CD4-positive, alpha-beta T cell treated with Interleukin-4 for 4 hours (primary cell): ENCODE measurements around the gene SREBF1.
"Not testable (repeated sequence)": the region's sequence is repeated elsewhere in the genome, so short reads cannot be mapped to it uniquely, and the experiment has no call there.

ENCODE experiments used
- DNase-seq: peaks from one replicate; pipeline ENCODE4 v3.0.0-alpha.2; 2020

SREBF1 gene

GRCh38 chr17:17809531-17810083 is 27.2 kb downstream of the SREBF1 start:
- no peak for DNase-seq

GRCh38 chr17:17808706-17809432 is 27.9 kb downstream of the SREBF1 start:
- DNase-seq, result no peak

DNA sequence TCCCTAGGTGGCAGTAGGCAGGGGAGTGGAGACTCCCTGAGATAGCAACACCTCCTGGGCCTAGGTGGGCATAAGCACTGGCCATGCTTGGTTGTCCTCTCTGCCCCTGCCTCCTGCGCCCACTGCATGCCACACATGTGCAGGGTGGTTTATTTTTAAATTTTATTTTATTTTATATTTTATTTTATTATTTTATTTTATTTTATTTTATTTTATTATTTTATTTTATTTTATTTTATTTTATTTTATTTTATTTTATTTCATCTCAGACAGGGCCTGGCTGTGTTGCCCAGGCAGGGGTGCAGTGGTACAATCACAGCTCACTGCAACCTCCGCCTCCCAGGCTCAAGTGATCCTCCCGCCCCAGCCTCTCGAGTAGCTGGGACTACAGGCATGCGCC is 28.6 kb downstream of the SREBF1 start:
- not testable (repeated sequence) for DNase-seq

GRCh38 chr17:17807440-17807839 is 29.3 kb downstream of the SREBF1 start:
- no peak for DNase-seq

DNA sequence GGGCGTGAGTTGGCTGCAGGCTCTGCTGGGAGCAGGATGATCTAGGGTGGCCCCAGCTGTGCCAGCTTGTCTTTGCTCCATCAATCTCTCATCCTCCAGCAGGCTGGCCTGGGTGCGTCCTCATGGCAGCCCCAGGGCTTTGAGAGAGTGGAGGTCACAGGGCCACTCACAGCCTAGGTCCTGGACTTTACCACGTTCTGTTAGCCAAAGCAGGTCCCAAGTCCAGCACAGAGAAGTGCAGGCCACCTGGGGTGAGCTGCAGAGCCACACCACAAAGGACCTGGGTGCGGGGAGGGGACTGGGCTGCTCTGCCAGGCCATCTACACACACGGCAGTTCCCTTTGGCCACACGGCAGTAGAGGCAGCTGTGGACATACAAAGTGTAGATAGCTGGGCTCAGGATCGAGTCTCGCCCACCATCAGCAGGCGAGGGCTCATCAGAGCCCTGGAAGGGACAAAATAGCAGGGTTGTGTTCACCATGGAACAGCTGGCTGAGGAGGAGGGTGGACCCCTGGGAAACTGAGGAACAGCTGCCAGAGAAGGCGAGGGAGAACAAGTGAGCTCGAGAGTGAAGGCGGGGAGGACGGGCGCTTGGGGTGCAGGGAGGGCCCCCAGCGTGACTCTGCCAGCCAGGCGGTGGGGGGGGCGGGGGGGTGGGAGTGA is 30.0 kb downstream of the SREBF1 start:
- no peak for DNase-seq

DNA sequence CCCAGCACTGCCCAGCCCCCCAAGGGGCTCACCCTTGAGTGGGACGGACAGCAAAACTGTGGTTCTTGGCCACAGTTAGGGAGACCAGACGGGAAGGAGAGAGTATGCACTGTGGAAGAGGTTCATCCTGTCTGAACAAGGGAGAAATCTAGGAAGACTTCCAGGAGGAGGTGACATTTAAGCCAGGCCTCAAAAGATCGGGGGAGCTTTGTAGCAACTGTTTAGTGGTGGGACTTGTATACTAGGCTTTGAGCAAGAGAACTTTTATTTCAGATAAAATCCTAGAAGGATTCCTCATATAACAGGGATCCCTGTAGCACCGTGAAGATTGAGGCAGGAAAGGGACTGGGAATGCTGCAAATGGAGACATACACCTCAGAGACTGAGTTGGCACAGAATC is 30.8 kb downstream of the SREBF1 start:
- no peak for DNase-seq

GRCh38 chr17:17805575-17805974 is 31.2 kb downstream of the SREBF1 start:
- DNase-seq, result no peak

- DNase-seq, result no peak
These were observed 32.8 kb downstream of the SREBF1 start for GRCh38 chr17:17804007-17804406.

DNA sequence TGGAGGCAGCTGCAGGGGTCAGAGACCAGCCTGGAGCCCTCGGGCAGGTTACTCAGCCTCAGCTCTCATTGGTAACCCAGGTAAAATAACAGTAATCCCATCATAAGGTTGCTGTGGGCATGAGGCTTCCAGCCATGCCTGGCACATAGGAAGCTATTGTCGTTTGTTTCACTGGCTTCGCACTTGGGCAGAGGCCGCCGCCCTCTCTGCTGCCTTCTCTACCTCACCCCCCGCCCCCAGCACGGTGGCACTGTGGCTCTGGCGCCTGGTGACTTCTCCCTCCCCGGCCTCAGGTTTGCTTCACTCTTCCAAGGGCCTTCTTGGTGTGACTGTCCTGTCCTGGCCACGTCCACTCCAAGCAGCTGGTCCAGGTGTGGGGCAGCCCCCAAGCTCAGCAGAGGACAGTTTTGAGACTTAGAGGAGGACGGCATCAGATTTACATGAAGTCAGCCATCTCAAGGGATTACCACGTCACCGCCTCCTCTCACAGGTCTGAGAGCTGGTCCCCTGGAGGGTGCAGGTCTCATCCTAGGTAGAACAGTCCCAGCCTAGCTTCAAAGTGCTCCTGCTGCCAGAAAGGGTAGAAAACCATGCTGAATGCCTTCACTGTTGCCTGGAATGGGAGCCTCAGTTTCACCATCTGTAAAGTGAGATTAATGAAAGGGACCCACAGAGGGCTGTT is 34.8 kb downstream of the SREBF1 start:
- DNase-seq, result no peak

- DNase-seq, result no peak
These were observed 36.2 kb downstream of the SREBF1 start for GRCh38 chr17:17800504-17801021.

DNA sequence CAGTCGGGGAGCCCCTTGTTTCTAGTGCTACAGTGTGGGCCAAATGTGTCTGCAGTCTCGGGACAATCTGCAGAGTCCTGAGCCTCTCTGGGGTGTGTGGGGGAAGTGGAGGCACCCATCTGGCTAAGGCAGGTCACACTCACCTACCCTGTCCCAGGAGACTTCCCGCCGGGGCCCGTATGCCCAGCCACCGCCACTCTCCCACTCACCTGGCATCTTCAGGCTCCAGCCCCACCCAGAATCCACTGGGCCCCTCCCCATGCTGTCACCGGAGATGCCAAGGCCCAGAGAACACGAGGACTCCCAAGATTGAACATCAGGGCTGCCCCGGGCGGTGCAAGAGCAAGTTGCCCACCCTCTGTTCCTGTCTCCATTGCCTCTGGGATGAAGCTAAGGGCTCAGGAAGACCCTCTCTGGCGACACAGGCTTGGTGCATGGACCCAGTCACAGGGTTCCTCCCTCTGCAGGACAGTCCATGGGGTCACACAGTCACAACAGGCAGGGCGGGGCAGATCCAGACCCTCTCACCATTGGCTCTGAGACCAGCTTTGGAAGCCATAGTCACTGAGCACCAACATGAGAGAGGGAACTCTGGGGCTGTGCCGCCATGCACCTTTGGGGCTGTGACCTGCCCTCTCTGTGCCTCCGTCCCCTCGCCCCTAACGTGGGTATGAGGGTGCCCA is 38.1 kb downstream of the SREBF1 start:
- no peak for DNase-seq

DNA sequence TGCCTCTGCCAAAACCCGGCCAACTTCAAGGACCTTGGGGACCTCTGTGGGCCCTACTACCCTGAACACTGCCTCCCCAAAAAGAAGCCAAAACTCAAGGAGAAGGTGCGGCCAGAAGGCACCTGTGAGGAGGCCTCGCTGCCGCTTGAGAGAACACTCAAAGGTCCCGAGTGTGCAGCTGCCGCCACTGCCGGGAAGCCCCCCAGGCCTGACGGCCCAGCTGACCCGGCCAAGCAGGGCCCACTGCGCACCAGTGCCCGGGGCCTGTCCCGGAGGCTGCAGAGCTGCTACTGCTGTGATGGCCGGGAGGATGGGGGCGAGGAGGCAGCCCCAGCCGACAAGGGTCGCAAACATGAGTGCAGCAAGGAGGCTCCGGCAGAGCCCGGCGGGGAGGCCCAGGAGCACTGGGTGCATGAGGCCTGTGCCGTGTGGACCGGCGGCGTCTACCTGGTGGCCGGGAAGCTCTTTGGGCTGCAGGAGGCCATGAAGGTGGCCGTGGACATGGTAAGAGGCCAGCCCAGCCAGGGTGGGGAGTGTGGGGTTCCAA is 38.7 kb downstream of the SREBF1 start:
- no peak for DNase-seq

- DNase-seq, result no peak
These were observed 39.5 kb downstream of the SREBF1 start for GRCh38 chr17:17797119-17797809.

- DNase-seq, result no peak
These were observed 40.1 kb downstream of the SREBF1 start for GRCh38 chr17:17796787-17797061.

DNA sequence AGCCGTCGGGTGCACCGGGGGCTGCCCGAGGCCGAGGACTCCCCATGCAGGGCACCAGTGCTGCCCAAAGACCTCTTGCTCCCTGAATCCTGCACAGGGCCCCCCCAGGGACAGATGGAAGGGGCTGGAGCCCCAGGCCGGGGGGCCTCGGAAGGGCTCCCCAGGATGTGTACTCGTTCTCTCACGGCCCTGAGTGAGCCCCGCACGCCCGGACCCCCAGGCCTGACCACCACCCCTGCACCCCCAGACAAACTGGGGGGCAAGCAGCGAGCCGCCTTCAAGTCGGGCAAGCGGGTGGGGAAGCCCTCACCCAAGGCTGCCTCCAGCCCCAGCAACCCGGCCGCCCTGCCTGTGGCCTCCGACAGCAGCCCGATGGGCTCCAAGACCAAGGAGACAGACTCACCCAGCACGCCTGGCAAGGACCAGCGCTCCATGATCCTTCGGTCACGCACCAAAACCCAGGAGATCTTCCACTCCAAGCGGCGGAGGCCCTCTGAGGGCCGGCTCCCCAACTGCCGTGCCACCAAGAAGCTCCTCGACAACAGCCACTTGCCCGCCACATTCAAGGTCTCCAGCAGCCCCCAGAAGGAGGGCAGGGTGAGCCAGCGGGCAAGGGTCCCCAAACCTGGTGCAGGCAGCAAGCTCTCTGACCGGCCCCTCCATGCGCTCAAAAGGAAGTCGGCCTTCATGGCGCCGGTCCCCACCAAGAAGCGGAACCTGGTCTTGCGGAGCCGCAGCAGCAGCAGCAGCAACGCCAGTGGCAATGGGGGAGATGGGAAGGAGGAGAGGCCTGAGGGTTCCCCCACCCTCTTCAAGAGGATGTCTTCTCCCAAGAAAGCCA is 40.6 kb downstream of the SREBF1 start:
- DNase-seq, result no peak

DNA sequence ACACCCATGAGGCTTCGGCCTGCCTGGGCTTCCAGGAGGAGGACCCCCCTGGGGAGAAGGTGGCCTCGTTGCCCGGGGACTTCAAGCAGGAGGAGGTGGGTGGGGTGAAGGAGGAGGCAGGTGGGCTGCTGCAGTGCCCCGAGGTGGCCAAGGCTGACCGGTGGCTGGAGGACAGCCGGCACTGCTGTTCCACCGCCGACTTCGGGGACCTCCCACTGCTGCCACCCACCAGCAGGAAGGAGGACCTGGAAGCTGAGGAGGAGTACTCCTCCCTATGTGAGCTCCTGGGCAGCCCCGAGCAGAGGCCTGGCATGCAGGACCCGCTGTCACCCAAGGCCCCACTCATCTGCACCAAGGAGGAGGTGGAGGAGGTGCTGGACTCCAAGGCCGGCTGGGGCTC is 41.5 kb downstream of the SREBF1 start:
- DNase-seq, result no peak

GRCh38 chr17:17794382-17794781 is 42.4 kb downstream of the SREBF1 start:
- no peak for DNase-seq

- no peak for DNase-seq
These were observed 43.2 kb downstream of the SREBF1 start for GRCh38 chr17:17793378-17794214.

GRCh38 chr17:17792551-17793377 is 44.0 kb downstream of the SREBF1 start:
- peak; percentile 88 for DNase-seq
